Activated naive CD4-positive, alpha-beta T cell treated with anti-CD3 and anti-CD28 coated beads, Interleukin-2, amount 10 ng/mL, durations not matched to agents 7 days and 5 days (primary cell): Measurements from ENCODE around the gene PAX4.
"Not testable (repeated sequence)": the region's sequence is repeated elsewhere in the genome, so short reads cannot be mapped to it uniquely, and the experiment has no call there.

Experiments used
- CTCF ChIA-PET: fragments of 350-600 bp; sonication (Branson Sonifier 250); formaldehyde crosslinking; loops from one replicate; lab custom pipeline; 2021; ENCODE audit warnings: antibody characterized with exemption; lab: Charles Lee
- DNase-seq: peaks from one replicate; pipeline ENCODE4 v3.0.0-alpha.2; 2020
- H3K27ac Mint-ChIP-seq: one replicate; pipeline ENCODE4 v1.8.0; 2021; ENCODE audit warnings: mild to moderate bottlenecking, moderate library complexity, mixed read lengths
- H3K27me3 Mint-ChIP-seq: one replicate; pipeline ENCODE4 v1.8.0; 2021; ENCODE audit warnings: mild to moderate bottlenecking, mixed read lengths
- H3K36me3 Mint-ChIP-seq: one replicate; pipeline ENCODE4 v1.8.0; 2021; ENCODE audit warnings: mixed read lengths
- H3K4me1 Mint-ChIP-seq: one replicate; pipeline ENCODE4 v1.8.0; 2021; ENCODE audit warnings: mixed read lengths
- H3K4me3 Mint-ChIP-seq: one replicate; pipeline ENCODE4 v1.8.0; 2021; ENCODE audit warnings: mild to moderate bottlenecking, moderate library complexity, mixed read lengths
- H3K9me3 Mint-ChIP-seq: one replicate; pipeline ENCODE4 v1.8.0; 2021; ENCODE audit warnings: mixed read lengths

PAX4 gene

DNA sequence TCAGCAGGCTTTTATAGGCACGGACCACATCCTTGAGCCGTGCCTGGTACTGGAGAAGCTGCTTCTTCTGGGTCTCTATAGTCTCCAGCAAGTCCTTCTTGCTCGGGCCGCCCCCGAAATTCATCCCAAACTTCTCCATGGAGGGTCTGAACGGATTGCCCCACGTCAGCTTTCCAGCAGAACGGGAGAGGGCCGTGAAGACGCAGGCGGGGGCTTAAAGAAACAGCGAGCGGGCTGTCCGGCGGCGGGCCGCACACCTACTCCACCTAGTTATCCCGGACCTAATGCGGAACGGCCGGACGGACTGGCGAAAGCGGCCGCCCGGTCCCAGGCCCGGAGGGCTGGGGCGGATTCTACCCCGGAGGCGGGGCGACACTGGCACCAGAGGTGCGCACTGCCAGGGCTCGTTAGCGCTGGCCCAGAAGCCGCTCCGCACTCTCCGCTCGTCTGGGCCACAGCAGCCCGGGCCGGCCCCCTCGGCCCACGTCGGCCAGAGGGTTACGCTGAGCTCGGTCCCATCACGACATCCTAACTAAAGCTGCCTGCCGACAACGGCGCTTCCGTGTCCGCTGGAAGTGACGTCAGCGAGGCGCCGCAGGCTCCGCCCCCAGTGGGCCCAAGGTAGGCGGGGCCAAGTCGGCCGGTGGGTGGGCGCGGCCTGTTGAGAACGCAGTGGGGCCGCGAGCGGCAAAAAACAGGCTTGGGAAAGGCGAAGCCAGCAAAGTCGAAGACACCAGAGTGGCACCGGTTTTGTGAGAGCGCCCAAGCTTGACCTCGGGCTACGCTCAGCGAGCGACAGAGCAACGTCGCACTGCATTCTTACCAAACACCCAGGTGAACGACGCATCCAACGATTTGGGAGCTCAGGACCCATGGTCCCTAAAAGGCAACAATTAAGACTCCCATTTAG is 32.6 kb downstream of the PAX4 start, which contains the start of gene GCC1:
Gene GCC1 (minus strand): TSS at position 553 of the 910 bp plus-strand sequence. CDS start 414 bp downstream, at position 139.
- peak within 1 kb of the TSS; percentile 92 for H3K4me3 Mint-ChIP-seq

DNA sequence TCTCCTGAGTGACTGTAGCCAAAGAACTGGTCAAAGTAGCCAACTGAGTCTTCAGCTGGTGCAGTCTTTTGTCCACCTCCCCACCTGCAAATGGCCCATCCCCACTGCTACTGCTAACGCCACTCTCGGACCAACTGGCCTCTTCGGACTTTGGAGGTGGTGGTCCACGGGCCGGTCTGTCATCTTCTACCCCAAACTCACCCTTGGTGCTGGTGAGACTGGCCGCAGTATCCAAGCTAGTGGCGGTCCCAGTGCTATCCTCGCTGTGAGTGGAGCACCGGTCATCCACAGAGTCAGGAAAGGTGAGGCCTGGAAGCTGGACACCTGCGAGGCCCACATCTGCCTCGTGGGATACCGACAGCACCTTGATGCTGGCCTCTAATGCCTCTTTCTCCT is 33.3 kb downstream of the PAX4 start:
- CTCF ChIA-PET: interaction anchor here (1.0 kb wide), 1 partner anchor 551 kb away, joined by 3 read pairs; no protein-coding TSS in a partner anchor
- Mint-ChIP-seq H3K27me3 (no peaks in the 10 kb centered on the region), H3K4me1 (peaks cover 59% of the 10 kb centered on the region), H3K4me3 (peak overlapping the region; percentile 92), H3K9me3 (no peaks in the 10 kb centered on the region), H3K27ac (peak overlapping the region; percentile 91), H3K36me3 (peaks cover 8% of the 10 kb centered on the region)
- no peak for DNase-seq

More for the DNA sequence above, 32.6 kb downstream of the PAX4 start, which contains the start of gene GCC1:
- H3K4me1 Mint-ChIP-seq: peaks cover 64% of the 10 kb centered on the region
- H3K36me3 Mint-ChIP-seq: peaks cover 13% of the 10 kb centered on the region
- DNase-seq: peak; percentile 94
- H3K27ac Mint-ChIP-seq: peak within 1 kb of the TSS; percentile 91
- H3K27me3 Mint-ChIP-seq: no peaks in the 10 kb centered on the region
- CTCF ChIA-PET: interaction anchor here (1.0 to 1.1 kb wide), 2 partner anchors 331 to 551 kb away, joined by 3 read pairs; no protein-coding TSS in a partner anchor
- H3K9me3 Mint-ChIP-seq: no peaks in the 10 kb centered on the region

DNA sequence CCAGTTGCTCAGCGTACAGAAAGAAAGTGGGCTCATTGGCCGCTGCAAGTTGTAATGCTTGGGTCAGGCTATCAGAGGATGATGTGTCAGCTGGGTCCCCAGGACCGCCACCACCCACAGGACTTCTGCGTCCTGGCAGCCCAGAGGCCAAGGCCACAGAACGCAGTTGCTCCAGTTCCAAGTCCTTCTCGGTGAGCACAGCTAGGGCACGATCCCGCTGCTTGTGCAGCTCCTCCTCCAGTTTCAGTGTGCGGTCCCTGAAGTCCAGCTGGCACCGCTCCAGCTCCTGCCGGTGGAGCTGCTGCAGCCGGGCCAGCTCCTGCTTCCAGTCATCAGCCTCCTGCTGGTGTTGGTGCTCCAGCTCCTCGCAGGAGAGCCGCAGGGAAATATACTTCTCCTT is 35.6 kb downstream of the PAX4 start:
- Mint-ChIP-seq H3K27ac (no peak overlapping the region), H3K36me3 (peaks cover 11% of the 10 kb centered on the region), H3K4me1 (peaks cover 54% of the 10 kb centered on the region), H3K27me3 (no peaks in the 10 kb centered on the region), H3K4me3 (no peak overlapping the region), H3K9me3 (no peaks in the 10 kb centered on the region)
- no peak for DNase-seq
- CTCF ChIA-PET: no interaction called here

DNA sequence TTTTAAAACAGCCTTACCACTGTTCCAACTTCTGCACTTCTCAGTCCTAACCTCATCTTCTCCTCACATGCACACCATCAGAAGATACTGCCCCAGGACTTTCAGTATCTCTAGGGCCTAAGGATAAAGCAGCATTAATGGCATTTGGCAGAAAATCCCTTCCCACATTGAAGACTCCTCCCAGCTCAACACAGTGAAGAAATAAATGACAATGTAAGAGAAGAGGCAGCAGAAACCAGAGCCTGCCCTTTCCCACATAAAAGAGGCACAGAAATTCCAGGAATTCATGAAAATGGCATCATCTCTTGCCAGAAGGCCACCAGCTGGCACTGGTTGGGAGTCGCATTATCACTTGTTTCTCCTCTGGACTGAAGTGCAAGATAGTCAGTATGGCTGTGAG is 36.2 kb downstream of the PAX4 start:
- H3K27me3 Mint-ChIP-seq: no peaks in the 10 kb centered on the region
- peaks cover 49% of the 10 kb centered on the region for H3K4me1 Mint-ChIP-seq
- no peak overlapping the region for H3K4me3 Mint-ChIP-seq
- no peak for DNase-seq
- CTCF ChIA-PET: no interaction called here
- peak overlapping the region; percentile 43 for H3K27ac Mint-ChIP-seq
- no peaks in the 10 kb centered on the region for H3K9me3 Mint-ChIP-seq
- H3K36me3 Mint-ChIP-seq: peaks cover 11% of the 10 kb centered on the region

DNA sequence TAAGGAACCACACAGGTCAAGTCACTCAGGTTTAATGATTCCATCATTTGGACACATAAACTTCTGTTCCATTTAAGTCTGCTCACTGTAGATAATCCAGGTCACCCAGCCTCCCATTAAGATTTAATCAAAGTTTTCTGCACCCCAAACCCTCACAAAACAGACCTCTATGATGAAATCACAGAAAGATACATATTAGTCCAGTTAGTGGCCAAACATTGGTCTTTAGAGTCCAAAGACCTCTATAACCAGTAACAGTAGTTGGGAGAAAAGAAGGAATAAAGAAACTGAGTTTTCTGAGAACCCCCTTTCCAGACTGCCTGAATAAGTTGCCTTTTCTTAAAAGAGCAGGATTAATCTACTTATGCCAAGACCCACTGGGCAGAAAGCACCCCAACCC is 37.3 kb downstream of the PAX4 start:
- CTCF ChIA-PET: interaction anchor here (1.1 kb wide), 1 partner anchor 48 kb away, joined by 3 read pairs; no protein-coding TSS in a partner anchor
- no peak overlapping the region for H3K27ac Mint-ChIP-seq
- H3K27me3 Mint-ChIP-seq: no peaks in the 10 kb centered on the region

GRCh38 chr7:127578711-127579275 is 39.1 kb downstream of the PAX4 start:
- H3K4me3 Mint-ChIP-seq: no peak overlapping the region

More for the DNA sequence above, 37.3 kb downstream of the PAX4 start:
- no peak for DNase-seq
- H3K4me1 Mint-ChIP-seq: peaks cover 39% of the 10 kb centered on the region
- no peak overlapping the region for H3K4me3 Mint-ChIP-seq
- no peaks in the 10 kb centered on the region for H3K9me3 Mint-ChIP-seq
- H3K36me3 Mint-ChIP-seq: peaks cover 11% of the 10 kb centered on the region

DNA sequence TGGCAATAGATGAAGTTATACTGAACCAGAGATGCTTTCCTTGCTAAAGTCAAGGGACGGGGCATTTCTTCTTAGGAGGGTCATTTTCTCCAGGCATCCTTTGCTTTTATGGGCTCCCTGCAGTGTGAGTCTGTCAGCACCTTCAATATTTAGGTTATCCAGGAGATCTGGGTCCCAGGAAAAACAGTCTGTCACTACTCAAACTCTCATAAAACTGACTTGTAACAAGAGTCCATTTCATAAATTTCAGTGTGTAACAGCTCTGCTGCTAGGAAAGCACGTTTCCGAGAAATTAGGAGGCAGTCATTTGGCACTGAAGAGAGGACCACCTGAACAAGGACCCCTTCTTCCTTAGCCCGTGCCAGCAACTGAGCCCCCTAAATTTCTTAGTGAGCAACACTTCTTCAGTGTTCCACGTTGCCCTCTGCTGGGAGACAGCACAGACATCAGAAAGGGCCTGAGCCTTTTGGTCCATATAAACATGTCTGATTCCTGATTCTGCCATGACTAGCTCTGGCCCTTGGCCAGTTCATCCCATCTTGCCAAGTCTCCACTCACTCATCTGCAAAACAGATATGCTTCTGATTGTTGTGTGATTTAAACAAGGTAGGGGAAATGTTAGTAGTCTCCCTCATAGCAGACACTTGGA is 39.8 kb downstream of the PAX4 start:
- Mint-ChIP-seq H3K9me3 (no peaks in the 10 kb centered on the region), H3K4me1 (peaks cover 19% of the 10 kb centered on the region), H3K27ac (no peak overlapping the region), H3K27me3 (no peaks in the 10 kb centered on the region), H3K36me3 (peaks cover 8% of the 10 kb centered on the region), H3K4me3 (no peak overlapping the region)
- no peak for DNase-seq
- CTCF ChIA-PET: no interaction called here

More at GRCh38 chr7:127578711-127579275, 39.1 kb downstream of the PAX4 start:
- CTCF ChIA-PET: interaction anchor here (1.0 kb wide), 1 partner anchor 631 kb away, joined by 3 read pairs; no protein-coding TSS in a partner anchor
- DNase-seq: no peak
- Mint-ChIP-seq H3K27ac (no peak overlapping the region), H3K9me3 (no peaks in the 10 kb centered on the region), H3K4me1 (peaks cover 24% of the 10 kb centered on the region), H3K36me3 (peaks cover 11% of the 10 kb centered on the region), H3K27me3 (no peaks in the 10 kb centered on the region)

- Mint-ChIP-seq H3K4me3 (no peak overlapping the region), H3K36me3 (no peaks in the 10 kb centered on the region), H3K27ac (no peak overlapping the region), H3K4me1 (no peaks in the 10 kb centered on the region), H3K9me3 (no peaks in the 10 kb centered on the region), H3K27me3 (no peaks in the 10 kb centered on the region)
- DNase-seq: no peak
- CTCF ChIA-PET: no interaction called here
Measured at GRCh38 chr7:127571741-127572505, 46.0 kb downstream of the PAX4 start.

DNA sequence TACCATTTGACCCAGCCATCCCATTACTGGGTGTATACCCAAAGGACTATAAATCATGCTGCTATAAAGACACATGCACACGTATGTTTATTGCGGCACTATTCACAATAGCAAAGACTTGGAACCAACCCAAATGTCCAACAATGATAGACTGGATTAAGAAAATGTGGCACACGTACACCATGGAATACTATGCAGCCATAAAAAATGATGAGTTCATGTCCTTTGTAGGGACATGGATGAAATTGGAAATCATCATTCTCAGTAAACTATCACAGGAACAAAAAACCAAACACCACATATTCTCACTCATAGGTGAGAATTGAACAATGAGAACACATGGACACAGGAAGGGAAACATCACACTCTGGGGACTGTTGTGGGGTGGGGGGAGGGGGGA is 49.9 kb downstream of the PAX4 start:
- H3K36me3 Mint-ChIP-seq, DNase-seq, CTCF ChIA-PET, H3K4me3 Mint-ChIP-seq, H3K27me3 Mint-ChIP-seq, H3K27ac Mint-ChIP-seq, H3K9me3 Mint-ChIP-seq, H3K4me1 Mint-ChIP-seq: not testable (repeated sequence)

DNA sequence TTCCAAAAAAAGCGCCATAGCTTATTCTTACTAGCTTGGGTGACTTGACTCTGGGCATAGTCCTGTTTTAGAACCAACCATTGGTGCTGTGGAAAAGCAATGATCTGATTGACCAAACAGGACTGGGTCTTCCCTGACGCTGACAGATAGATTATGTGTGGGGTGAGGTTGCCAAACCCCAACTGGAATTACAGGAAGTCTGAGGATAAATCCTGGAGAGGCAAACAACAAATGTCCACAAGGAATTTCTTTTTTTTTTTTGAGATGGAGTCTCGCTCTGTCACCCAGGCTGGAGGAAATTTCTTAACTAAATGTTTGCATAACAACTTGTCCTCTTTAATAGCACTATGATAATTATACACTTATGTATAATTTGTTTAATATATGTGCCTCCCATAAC is 51.7 kb downstream of the PAX4 start:
- no peaks in the 10 kb centered on the region for H3K27me3 Mint-ChIP-seq
- no peaks in the 10 kb centered on the region for H3K36me3 Mint-ChIP-seq
- no peaks in the 10 kb centered on the region for H3K4me1 Mint-ChIP-seq
- H3K4me3 Mint-ChIP-seq: no peak overlapping the region
- no peak overlapping the region for H3K27ac Mint-ChIP-seq
- CTCF ChIA-PET: no interaction called here
- no peaks in the 10 kb centered on the region for H3K9me3 Mint-ChIP-seq
- DNase-seq: no peak
